ENCODE results near the gene CDKL4.

CDKL4 gene

DNA sequence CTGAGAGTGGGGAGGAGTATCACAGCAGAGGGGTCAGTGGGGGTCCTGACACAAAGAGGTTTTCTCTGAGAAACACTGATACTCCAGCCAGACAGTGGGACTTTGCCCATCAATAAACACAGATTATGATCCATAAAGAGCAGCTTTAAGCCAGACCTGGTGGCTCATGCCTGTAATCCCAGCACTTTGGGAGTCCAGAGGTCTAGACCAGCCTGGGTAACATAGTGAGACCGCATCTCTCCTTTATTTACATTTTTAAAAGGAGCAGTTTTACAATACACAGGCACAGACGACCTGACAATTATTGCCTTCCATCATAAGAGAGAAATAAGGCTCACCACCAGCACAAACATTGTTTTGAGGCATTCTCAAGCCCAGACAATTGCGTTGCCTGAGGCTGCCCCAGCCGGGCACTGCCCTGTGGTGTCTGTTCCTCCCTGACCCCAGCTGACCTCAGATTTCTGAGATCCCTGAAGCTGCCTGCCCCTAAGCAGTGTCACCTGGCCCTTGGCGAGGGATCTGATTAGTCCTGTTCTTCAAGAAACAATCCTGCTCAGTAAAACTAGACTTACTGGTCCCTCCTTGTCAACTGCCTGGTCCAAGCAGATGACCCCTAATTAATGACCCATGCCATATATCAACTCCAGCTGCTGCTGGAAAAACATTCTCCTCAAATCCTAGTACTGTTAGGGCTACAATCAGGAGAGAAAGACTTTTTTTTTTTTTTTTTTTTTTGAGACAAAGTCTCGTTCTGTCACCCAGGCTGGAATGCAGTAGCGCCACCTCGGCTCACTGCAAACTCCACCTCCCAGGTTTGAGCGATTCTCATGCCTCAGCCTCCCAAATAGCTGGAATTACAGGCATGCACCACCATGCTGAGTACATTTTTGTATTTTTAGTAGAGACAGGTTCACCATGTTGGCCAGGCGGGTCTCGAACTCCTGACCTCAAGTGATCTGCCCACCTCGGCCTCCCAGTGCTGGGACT is 63.5 kb downstream of the CDKL4 start:
- peak overlapping the region; percentile 25 for H3K4me2 ChIP-seq (ENCODE audit: low read length)
- no peak for TF ChIP-seq EZH2phosphoT487 (IDR thresholded peaks at IDR 0.05; ENCODE audit: low read depth)
- TF ChIP-seq, protein P1, sequence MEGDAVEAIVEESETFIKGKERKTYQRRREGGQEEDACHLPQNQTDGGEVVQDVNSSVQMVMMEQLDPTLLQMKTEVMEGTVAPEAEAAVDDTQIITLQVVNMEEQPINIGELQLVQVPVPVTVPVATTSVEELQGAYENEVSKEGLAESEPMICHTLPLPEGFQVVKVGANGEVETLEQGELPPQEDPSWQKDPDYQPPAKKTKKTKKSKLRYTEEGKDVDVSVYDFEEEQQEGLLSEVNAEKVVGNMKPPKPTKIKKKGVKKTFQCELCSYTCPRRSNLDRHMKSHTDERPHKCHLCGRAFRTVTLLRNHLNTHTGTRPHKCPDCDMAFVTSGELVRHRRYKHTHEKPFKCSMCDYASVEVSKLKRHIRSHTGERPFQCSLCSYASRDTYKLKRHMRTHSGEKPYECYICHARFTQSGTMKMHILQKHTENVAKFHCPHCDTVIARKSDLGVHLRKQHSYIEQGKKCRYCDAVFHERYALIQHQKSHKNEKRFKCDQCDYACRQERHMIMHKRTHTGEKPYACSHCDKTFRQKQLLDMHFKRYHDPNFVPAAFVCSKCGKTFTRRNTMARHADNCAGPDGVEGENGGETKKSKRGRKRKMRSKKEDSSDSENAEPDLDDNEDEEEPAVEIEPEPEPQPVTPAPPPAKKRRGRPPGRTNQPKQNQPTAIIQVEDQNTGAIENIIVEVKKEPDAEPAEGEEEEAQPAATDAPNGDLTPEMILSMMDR (IDR thresholded peaks at IDR 0.05; ENCODE audit: low read depth, low read length): no peak
- H3K4me3 ChIP-seq (ENCODE audit: low read length): no peak overlapping the region
- H2AFZ ChIP-seq (ENCODE audit: low read depth, low read length): no peak overlapping the region
- no peaks in the 10 kb centered on the region for H4K20me1 ChIP-seq (ENCODE audit: insufficient read depth, low read length)
- no peak overlapping the region for H3K27ac ChIP-seq (ENCODE audit: low read length)
- no peaks in the 10 kb centered on the region for H3K36me3 ChIP-seq (replicated peaks; ENCODE audit: low read depth, low read length)
- H3K9ac ChIP-seq (ENCODE audit: low read length): no peak overlapping the region
- H3K4me1 ChIP-seq (ENCODE audit: low read length): peaks cover 12% of the 10 kb centered on the region
- no peaks in the 10 kb centered on the region for H3K79me2 ChIP-seq (ENCODE audit: low read length)
- no peaks in the 10 kb centered on the region for H3K9me3 ChIP-seq (ENCODE audit: insufficient read depth, low read length)
- H3K27me3 ChIP-seq (ENCODE audit: low read depth, low read length): no peaks in the 10 kb centered on the region

DNA sequence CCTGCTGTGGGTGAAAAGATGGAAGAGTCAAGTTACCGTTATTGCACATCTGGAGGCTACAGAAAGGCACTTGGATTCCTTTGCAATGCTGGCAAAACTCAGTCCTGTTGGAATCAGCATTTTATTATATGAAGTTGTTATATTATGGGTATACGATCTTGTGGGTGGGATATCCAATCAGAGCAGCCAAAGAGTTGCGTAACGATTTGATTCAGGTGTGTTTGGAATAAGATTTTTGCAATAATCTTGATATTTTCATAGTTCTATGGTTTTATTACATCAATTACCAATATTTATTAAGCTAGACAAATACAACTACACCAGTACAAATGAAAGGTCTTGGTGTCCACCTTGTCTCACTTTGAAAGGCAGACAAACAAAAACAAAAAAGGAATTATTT is 65.0 kb downstream of the CDKL4 start:
- Histone ChIP-seq H3K4me2 (ENCODE audit: low read length) (no peak overlapping the region), H3K27me3 (ENCODE audit: low read depth, low read length) (no peaks in the 10 kb centered on the region), H2AFZ (ENCODE audit: low read depth, low read length) (no peak overlapping the region), H4K20me1 (ENCODE audit: insufficient read depth, low read length) (no peaks in the 10 kb centered on the region), H3K27ac (ENCODE audit: low read length) (no peak overlapping the region), H3K79me2 (ENCODE audit: low read length) (no peaks in the 10 kb centered on the region), H3K36me3 (replicated peaks; ENCODE audit: low read depth, low read length) (no peaks in the 10 kb centered on the region), H3K4me3 (ENCODE audit: low read length) (no peak overlapping the region), H3K9ac (ENCODE audit: low read length) (no peak overlapping the region), H3K9me3 (ENCODE audit: insufficient read depth, low read length) (no peaks in the 10 kb centered on the region), H3K4me1 (ENCODE audit: low read length) (peaks cover 12% of the 10 kb centered on the region)
- TF ChIP-seq EZH2phosphoT487 (IDR thresholded peaks at IDR 0.05; ENCODE audit: low read depth): no peak
- TF ChIP-seq, protein P1 (IDR thresholded peaks at IDR 0.05; ENCODE audit: low read depth, low read length): no peak

DNA sequence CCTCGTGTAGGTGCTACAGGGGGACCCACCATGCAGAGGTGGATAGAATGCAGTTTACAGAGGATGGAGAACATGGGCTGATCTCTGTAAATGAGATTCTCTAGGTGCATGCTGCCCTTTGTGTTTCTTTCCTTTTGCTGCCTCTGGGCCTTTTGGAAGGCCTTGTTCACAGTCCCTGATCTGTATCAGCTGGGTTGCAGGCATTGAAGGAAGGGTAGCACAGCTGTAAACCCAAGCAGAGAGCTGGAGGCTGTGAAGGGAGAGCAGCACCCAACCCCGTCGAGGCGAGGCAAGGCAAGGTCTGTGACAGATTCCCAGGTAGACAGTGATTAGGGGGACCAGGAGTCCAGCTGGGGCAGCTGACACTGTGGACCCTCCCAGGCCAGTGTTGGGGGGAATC is 66.8 kb downstream of the CDKL4 start:
- Histone ChIP-seq H3K4me1 (ENCODE audit: low read length) (peaks cover 12% of the 10 kb centered on the region), H3K36me3 (replicated peaks; ENCODE audit: low read depth, low read length) (no peaks in the 10 kb centered on the region), H4K20me1 (ENCODE audit: insufficient read depth, low read length) (no peaks in the 10 kb centered on the region), H3K79me2 (ENCODE audit: low read length) (no peaks in the 10 kb centered on the region), H2AFZ (ENCODE audit: low read depth, low read length) (no peak overlapping the region), H3K4me3 (ENCODE audit: low read length) (no peak overlapping the region), H3K27ac (ENCODE audit: low read length) (no peak overlapping the region), H3K9me3 (ENCODE audit: insufficient read depth, low read length) (no peaks in the 10 kb centered on the region), H3K27me3 (ENCODE audit: low read depth, low read length) (no peaks in the 10 kb centered on the region), H3K4me2 (ENCODE audit: low read length) (no peak overlapping the region), H3K9ac (ENCODE audit: low read length) (no peak overlapping the region)
- TF ChIP-seq, protein P1 (IDR thresholded peaks at IDR 0.05; ENCODE audit: low read depth, low read length): no peak
- TF ChIP-seq EZH2phosphoT487 (IDR thresholded peaks at IDR 0.05; ENCODE audit: low read depth): no peak

DNA sequence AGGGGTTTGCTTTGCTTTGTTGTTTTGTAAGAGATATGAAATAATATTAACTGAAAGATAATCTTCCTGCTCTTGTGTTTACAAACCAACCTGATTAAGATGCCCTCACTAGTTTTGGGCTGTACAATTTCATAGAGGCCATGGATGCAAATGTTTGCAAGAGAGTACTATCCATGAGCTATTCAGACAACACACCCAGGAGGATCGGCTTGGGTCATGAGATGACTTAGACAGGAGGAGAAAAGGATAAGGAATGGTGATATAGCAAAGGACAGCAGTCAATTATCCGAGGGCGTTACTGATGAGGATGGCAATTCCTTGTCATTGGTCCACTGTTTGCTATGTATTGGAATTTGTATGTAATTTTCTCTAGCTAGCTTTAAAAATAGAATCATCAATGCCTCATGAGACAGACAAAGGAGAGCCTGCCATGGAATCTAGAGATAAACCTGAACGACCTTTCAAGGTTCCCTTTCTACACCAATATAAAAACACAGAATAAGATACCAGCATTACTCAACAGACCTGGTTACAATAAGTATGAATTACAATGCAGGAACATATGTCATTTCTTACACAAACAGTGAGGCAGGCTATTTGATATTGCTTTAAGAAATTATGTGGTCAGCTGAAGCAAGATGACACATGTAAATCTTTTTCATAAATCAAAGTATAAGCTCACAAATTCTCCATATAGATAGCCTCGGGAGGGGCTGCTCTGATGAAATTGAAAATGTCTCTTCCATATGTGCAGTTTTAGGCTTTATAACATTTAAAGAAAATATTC is 68.6 kb downstream of the CDKL4 start:
- no peak overlapping the region for H2AFZ ChIP-seq (ENCODE audit: low read depth, low read length)
- no peaks in the 10 kb centered on the region for H3K27me3 ChIP-seq (ENCODE audit: low read depth, low read length)
- no peak overlapping the region for H3K4me2 ChIP-seq (ENCODE audit: low read length)
- no peak for TF ChIP-seq EZH2phosphoT487 (IDR thresholded peaks at IDR 0.05; ENCODE audit: low read depth)
- TF ChIP-seq, protein P1 (IDR thresholded peaks at IDR 0.05; ENCODE audit: low read depth, low read length): no peak
- H4K20me1 ChIP-seq (ENCODE audit: insufficient read depth, low read length): no peaks in the 10 kb centered on the region
- no peaks in the 10 kb centered on the region for H3K79me2 ChIP-seq (ENCODE audit: low read length)
- H3K9ac ChIP-seq (ENCODE audit: low read length): no peak overlapping the region
- H3K4me1 ChIP-seq (ENCODE audit: low read length): peaks cover 10% of the 10 kb centered on the region
- H3K27ac ChIP-seq (ENCODE audit: low read length): no peak overlapping the region
- H3K9me3 ChIP-seq (ENCODE audit: insufficient read depth, low read length): no peaks in the 10 kb centered on the region
- H3K36me3 ChIP-seq (replicated peaks; ENCODE audit: low read depth, low read length): no peaks in the 10 kb centered on the region
- H3K4me3 ChIP-seq (ENCODE audit: low read length): no peak overlapping the region
